NCI-H748 treated with DMSO at 0.1 percent for 48 hours (cell line): Measurements from ENCODE around the gene ABLIM1.

Source experiments
- DNase-seq: peaks from one replicate; lab custom pipeline; 2025; lab: John Stamatoyannopoulos, UW

Gene ABLIM1

DNA sequence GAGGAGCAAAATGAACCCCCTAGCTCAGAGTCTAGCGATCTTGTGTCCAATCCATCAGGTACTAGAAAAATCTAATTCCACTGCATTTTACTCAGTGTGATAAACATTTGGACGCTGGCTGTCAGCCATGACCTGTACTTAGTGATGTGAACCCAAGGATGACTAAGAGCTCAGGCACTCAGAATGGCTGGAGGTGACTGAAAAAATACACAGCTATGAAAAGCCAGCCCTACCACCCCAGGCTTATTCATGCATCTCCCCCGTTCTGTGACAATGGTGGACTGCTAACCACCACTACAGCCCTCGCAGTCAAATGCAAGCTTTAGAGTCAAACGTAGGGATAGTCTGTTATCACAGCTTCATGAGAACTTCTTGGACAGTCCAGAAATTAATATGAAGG, 268.6 kb downstream of the ABLIM1 start:
- DNase-seq, result no peak

DNA sequence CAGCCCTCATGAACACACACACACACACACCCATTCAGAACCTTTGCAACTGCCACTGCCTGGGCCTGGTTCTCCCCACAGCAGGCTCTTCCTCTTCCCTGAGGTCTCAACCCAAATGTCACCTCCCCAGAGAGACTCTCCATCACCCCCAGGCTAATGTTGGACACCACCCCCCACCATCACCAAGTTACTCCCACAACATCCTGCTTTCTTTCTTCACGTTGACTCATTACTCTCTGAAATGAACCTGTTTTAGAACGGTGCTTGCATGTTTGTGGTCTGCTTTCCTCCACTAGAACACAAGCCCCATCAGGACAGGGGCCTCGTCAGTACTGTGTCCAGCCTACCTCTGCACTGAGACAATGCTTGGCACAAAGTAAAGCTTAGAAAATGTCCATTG, 269.8 kb downstream of the ABLIM1 start:
- no peak for DNase-seq

DNA sequence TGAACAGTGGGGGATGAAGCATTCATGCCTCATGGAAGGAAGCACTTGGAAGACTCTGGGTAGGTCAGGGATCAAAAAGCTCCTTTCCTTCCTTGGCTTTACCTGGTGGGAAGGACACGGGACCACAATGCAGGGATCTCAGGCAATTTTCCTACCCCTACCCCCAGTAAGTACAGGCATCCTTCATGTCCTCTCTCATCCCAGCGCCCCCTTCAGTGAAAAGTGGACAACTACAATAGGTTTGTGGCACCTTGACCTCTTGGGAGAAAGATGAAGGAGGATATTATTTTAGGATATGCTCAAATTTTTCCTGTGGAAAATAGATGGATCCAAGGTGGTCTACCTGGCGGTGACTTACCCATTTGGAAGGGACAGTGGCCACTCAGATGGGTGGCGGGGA, 270.3 kb downstream of the ABLIM1 start:
- no peak for DNase-seq

DNA sequence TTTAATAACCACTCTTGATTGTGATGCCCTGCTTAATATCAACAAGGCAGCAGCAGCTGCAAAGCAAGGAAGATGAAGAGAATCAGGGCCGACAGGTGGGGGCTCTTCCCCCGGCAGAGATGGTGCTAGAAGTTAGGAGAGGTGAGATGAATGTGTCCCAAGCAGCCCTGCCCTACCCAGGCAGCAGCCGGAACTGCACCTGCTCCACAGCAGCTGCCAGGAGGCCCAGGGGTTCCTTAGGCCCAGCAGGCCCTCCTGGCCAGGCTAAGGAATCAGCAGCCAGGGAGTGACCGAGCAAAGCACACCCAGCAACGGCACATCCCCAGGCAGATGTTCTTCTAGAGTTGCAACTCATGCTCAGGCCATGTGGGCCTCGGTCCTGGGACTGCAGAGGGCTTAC, 271.6 kb downstream of the ABLIM1 start:
- no peak for DNase-seq

DNA sequence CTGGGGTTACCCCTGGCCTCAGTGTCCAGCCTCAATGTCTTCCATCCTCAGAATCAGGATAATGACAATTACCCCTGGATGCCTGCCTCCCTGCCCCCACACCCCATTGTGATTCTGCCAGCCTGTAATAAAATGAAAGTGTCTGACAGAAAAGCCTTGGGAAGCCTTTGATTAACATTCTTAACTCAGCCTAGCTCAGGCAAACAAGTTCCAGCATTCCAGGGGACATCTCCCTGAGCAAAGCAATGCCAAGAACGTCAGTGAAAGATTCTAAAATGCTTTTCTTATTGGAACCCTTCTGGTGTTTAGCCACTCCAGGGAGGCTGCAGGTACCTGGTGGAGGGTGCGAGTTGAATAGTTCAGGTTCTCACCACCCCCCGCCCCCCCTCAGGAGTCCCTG, 272.5 kb downstream of the ABLIM1 start:
- DNase-seq, result no peak

DNA sequence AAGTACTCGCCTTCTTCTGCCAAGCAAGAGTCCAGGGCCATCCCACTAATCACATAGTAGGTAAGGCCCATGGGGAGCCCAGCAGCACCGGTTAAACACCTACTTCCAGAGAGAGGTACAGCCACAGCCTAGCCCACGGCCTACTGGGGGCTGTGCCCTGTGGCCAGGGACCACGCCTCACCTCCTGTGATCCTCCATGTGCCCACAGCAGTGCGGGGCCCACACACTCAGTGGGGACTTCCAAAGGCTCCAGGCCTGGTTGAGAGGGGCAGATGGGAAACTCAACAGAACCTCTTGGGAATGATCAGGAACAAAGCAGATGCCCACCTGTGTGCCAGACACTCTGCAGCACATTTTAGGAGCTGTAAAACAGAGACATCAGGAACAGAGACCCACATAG, 273.5 kb downstream of the ABLIM1 start:
- no peak for DNase-seq

DNA sequence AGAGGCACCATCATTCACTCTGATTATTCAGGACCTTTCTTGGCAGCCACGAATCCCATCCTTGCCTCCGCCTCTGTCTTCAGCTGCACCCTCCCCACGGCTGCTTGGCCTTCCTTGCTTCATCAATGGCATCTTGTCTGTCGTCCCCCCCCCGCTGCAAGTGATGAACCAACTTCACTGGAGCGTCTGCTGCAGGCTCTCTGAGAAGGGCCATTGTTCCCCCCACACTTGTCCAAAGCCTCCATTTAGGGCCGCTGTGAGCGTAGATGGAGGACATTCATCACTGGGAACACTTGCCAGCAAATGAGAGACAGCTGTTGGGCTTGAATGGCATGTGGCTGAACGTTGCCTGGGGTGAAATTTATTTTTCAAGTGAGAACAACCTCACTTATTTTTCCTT, 273.9 kb downstream of the ABLIM1 start:
- no peak for DNase-seq
